Upper lobe of left lung (tissue), 6 donors: ENCODE results near the gene RNU6-9. TPM values are rescaled to one million over a fixed set of nuclear protein-coding genes. Genes with fewer than 3 reads are reported as not detected.

Experiments
- ATAC-seq, 2 donors: fragments of 200-7000 bp; cut with Tn5 transposase; one replicate each; pipeline ENCODE4 v1.9.1; 2022; ENCODE audit warnings: mild to moderate bottlenecking in 2 of 2, moderate library complexity in 2 of 2; ENCODE audit not compliant: low FRiP score in 2 of 2
- DNase-seq, 2 donors: peaks; one replicate each; pipeline ENCODE4 v3.0.0-alpha.2; 2019 to 2020
- H3K27ac ChIP-seq, 4 donors: fragments of 200-600 bp; sonication (generic); one replicate each; pipeline ENCODE4 v1.5.1; 2016 to 2019
- H3K27me3 ChIP-seq, 4 donors: fragments of 200-600 bp; sonication (generic); one replicate each; pipeline ENCODE4 v1.5.1; 2017 to 2019
- H3K36me3 ChIP-seq, 4 donors: fragments of 200-600 bp; sonication (generic); one replicate each; pipeline ENCODE4 v1.5.1; 2016 to 2019
- H3K4me1 ChIP-seq, 4 donors: fragments of 200-600 bp; sonication (generic); one replicate each; pipeline ENCODE4 v1.5.1; 2018 to 2019
- H3K4me3 ChIP-seq, 4 donors: fragments of 200-600 bp; sonication (generic); one replicate each; pipeline ENCODE4 v1.5.1; 2017 to 2019; ENCODE audit warnings: mild to moderate bottlenecking in 2 of 4, moderate library complexity in 1 of 4
- H3K9me3 ChIP-seq, 4 donors: fragments of 200-600 bp; sonication (generic); one replicate each; pipeline ENCODE4 v1.5.1; 2018 to 2019
- CTCF ChIP-seq, 6 experiments: fragments of 450-650 bp in 4 of 6; fragments of 200-600 bp in 2 of 6; sonication (generic) in 2 of 6; IDR thresholded peaks; one replicate each; pipeline ENCODE4 v1.5.1; 2016 to 2019; ENCODE audit warnings: antibody characterized with exemption in 6 of 6
- EP300 ChIP-seq, 4 donors: sonication (generic); formaldehyde crosslinking; IDR thresholded peaks; one replicate each; pipeline ENCODE4 v1.5.1; 2017; ENCODE audit warnings: antibody characterized with exemption in 4 of 4, control low read depth in 2 of 4
- POLR2A ChIP-seq, 4 donors: fragments of 450-650 bp; IDR thresholded peaks; one replicate each; pipeline ENCODE4 v1.5.1; 2016 to 2017; ENCODE audit warnings: antibody characterized with exemption in 4 of 4, mild to moderate bottlenecking in 2 of 4
- POLR2AphosphoS5 ChIP-seq, 2 donors: sonication (generic); formaldehyde crosslinking; IDR thresholded peaks; one replicate each; pipeline ENCODE4 v1.5.1; 2017; ENCODE audit warnings: antibody characterized with exemption in 2 of 2
- WGBS, 2 donors: methylation state at CpG; one replicate each; pipeline ENCODE4 v1.1.5; 2017 to 2018; 5-methylcytosine and 5-hydroxymethylcytosine counted together
- total RNA-seq, 6 donors: library from RNA; depleted of rRNA in 4 of 6; stranded (reverse); fragments of >200 nt in 4 of 6; gene quantifications; one replicate each; pipeline versions ENCODE4 v1.1.0 to v1.2.1, GENCODE V29; 2016 to 2021
- donor health status: DM: no; HTN: no; CAD: no; lungs with moderate emphysema.
- donor health status: DM: no; HTN: yes; CAD: no; lungs with severe emphysema.

RNU6-9 gene
- total RNA-seq, 6 donors from 2014 or later = not detected

DNA sequence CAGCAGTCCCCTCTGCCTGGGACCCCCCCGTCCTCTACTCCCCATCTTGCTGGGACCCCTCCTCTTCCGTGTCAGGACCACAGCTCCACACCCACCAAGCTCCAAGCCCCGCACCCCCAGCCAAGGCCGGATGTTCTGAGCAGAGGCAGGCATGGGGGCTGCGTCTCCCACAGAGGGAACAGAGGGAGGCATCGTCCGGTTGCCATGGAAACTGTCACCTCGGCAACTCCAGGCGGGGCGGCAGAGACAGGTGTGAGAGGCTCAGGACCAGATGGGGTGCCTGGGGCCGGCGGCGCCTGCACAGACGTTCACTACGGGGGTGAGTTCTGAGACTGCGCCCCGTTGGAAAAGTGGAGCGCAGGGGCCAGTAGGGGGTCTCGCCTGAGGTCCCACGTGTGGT is 5.4 kb downstream of the RNU6-9 start:
- DNase-seq (peak in 1 of 2 donors; percentile 79), ATAC-seq (peak in 1 of 2 donors; percentile 3)

DNA sequence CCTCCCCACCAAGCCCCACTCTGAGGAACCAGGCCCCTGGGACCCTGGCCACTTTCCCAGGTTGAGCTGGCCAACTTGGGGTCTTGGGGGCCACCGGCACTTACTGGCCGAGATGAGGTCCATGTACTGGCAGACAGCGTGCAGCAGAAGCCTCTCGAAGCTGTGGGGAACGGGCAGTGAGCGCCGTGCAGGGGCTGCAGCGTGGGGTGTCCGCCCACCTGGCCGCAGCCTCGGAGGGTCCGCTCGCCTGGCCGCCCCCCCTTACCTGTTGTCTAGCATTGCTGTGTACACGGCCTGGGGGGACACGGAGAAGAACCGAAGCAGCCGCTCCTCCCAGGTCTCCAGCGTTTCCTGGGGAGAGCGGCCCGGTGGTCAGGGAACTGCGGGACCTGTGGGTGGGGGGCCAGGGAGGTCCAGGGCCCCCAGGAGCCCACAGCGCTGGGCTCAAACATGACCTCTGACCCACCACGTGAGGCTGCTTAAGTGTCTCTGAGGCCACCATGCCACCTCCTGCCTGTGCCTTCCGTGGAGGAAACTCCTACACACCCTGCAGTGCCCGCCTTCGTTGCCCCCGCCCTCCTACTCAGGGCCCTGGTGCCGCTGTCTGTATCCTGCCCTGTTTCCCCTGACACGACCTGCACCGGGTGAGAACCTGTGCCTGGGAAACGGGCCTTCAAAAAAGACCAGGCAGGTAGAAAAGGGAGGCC is 6.2 kb downstream of the RNU6-9 start:
- WGBS, 2 donors = 91 to 95% methylated on average over 9 to 32 of the region's 32 CpGs
- Histone ChIP-seq H3K36me3 (peaks cover 0 to 41% (median 30%) of the 10 kb centered on the region in 4 donors), H3K9me3 (no peaks in the 10 kb centered on the region), H3K27ac (no peak overlapping the region), H3K4me3 (no peak overlapping the region), H3K27me3 (no peaks in the 10 kb centered on the region), H3K4me1 (no peaks in the 10 kb centered on the region)
- ATAC-seq = no peak
- peak in 1 of 2 donors; percentile 69 for DNase-seq
- no peak for TF ChIP-seq POLR2A (IDR thresholded peaks at IDR 0.05)
- no peak for TF ChIP-seq EP300 (IDR thresholded peaks at IDR 0.05)
- TF ChIP-seq CTCF (IDR thresholded peaks at IDR 0.05) = no peak
- TF ChIP-seq POLR2AphosphoS5 (IDR thresholded peaks at IDR 0.05) = no peak

More for the DNA sequence above, 5.4 kb downstream of the RNU6-9 start:
- H3K9me3 ChIP-seq = no peaks in the 10 kb centered on the region
- peaks cover 0 to 2% (median 2%) of the 10 kb centered on the region in 4 donors for H3K4me1 ChIP-seq
- no peak overlapping the region for H3K27ac ChIP-seq
- H3K4me3 ChIP-seq = no peak overlapping the region
- H3K27me3 ChIP-seq = no peaks in the 10 kb centered on the region
- H3K36me3 ChIP-seq = peaks cover 0 to 41% (median 30%) of the 10 kb centered on the region in 4 donors
- WGBS, 2 donors = 86 to 92% methylated on average over 11 to 20 of the region's 20 CpGs
- no peak for TF ChIP-seq EP300 (IDR thresholded peaks at IDR 0.05)
- TF ChIP-seq CTCF (IDR thresholded peaks at IDR 0.05) = no peak
- no peak for TF ChIP-seq POLR2AphosphoS5 (IDR thresholded peaks at IDR 0.05)
- no peak for TF ChIP-seq POLR2A (IDR thresholded peaks at IDR 0.05)

DNA sequence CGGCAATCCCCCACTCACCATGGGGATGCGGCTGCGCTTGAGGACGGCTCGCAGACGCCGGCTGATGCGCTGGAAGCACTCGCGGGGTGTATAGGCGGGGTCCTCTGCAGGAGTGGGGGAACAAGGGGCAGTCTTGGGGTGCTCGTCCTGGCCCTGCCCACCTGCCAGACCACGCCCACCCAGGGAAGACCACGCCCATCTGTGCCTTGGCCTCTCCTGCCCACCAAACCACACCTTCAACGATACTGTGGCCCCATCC is 6.7 kb downstream of the RNU6-9 start:
- Histone ChIP-seq H3K4me1 (no peaks in the 10 kb centered on the region), H3K27me3 (no peaks in the 10 kb centered on the region), H3K36me3 (peaks cover 0 to 41% (median 30%) of the 10 kb centered on the region in 4 donors), H3K4me3 (no peak overlapping the region), H3K9me3 (no peaks in the 10 kb centered on the region), H3K27ac (no peak overlapping the region)
- DNase-seq (no peak), ATAC-seq (no peak)
- WGBS, 2 donors = 94 to 95% methylated on average over 14 to 15 of the region's 15 CpGs
- TF ChIP-seq EP300 (IDR thresholded peaks at IDR 0.05) (no peak), CTCF (IDR thresholded peaks at IDR 0.05) (no peak), POLR2A (IDR thresholded peaks at IDR 0.05) (no peak), POLR2AphosphoS5 (IDR thresholded peaks at IDR 0.05) (no peak)

- Histone ChIP-seq H3K27ac (no peak overlapping the region), H3K4me1 (no peaks in the 10 kb centered on the region), H3K36me3 (peaks cover 0 to 41% (median 30%) of the 10 kb centered on the region in 4 donors), H3K9me3 (no peaks in the 10 kb centered on the region), H3K27me3 (no peaks in the 10 kb centered on the region), H3K4me3 (no peak overlapping the region)
- ATAC-seq (peak in 1 of 2 donors; percentile 28), DNase-seq (peak in 1 of 2 donors; percentile 78)
- WGBS, 2 donors = 86 to 95% methylated on average over 17 to 19 of the region's 30 CpGs
- TF ChIP-seq POLR2A (IDR thresholded peaks at IDR 0.05) (no peak), POLR2AphosphoS5 (IDR thresholded peaks at IDR 0.05) (no peak), EP300 (IDR thresholded peaks at IDR 0.05) (no peak), CTCF (IDR thresholded peaks at IDR 0.05) (no peak)
Observed at GRCh38 chr19:900302-901111, 7.2 kb downstream of the RNU6-9 start.
